ENCODE results near the gene WFDC10A.

DNA sequence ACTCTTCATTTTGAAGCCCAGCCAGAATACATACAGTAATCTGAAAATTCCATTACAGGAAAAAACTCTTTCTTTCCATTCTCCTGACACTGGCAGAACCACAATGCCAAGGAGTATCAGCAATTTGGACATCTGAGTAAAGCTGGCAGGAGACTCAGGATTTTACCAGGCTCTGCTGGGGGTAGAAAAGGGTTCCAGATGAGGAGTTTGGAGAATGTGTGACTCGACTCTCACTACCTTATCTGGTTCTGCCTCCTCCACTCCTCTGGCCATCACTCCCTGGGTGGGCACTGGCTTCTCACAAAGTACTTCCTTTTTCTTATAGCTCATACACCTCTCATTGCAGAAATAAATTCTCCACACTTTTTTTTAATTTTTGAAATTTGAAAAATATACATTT lies 39.8 kb upstream of the WFDC10A start:
- TF ChIP-seq CTCF (IDR thresholded peaks at IDR 0.05), result no peak
- TF ChIP-seq POLR2A (IDR thresholded peaks at IDR 0.05), result no peak
